ENCODE measurements around the gene BCR. TPM values are rescaled to one million over a fixed set of nuclear protein-coding genes. Genes with fewer than 3 reads are reported as not detected.

The BCR gene
- total and polyA plus RNA-seq, 2 donors from 2014 or later, result 45.0 to 97.7 TPM

- Histone ChIP-seq H3K4me3 (ENCODE audit: low read length in 3 of 3) (no peak overlapping the region), H3K36me3 (ENCODE audit: control insufficient read depth in 2 of 3, insufficient read depth in 3 of 3, low read length in 3 of 3) (no peaks in the 10 kb centered on the region), H3K27me3 (ENCODE audit: control insufficient read depth, insufficient read depth, low read length) (no peaks in the 10 kb centered on the region), H3K27ac (ENCODE audit: low read depth in 2 of 2, low read length in 2 of 2) (peak overlapping the region; percentile 8 to 71), H3K4me1 (ENCODE audit: control insufficient read depth in 2 of 3, insufficient read depth in 2 of 3, low read depth in 1 of 3, low read length in 3 of 3) (peaks cover 0 to 65% (median 51%) of the 10 kb centered on the region in 3 donors), H3K9me3 (ENCODE audit: control insufficient read depth in 2 of 3, insufficient read depth in 1 of 3, low read length in 3 of 3) (no peaks in the 10 kb centered on the region), H3K9ac (ENCODE audit: low read length in 3 of 3) (peak overlapping the region in 1 of 3 donors; percentile 34)
- intact Hi-C loops (cut with DNase I), result no loop called here
- TF ChIP-seq, protein P1, sequence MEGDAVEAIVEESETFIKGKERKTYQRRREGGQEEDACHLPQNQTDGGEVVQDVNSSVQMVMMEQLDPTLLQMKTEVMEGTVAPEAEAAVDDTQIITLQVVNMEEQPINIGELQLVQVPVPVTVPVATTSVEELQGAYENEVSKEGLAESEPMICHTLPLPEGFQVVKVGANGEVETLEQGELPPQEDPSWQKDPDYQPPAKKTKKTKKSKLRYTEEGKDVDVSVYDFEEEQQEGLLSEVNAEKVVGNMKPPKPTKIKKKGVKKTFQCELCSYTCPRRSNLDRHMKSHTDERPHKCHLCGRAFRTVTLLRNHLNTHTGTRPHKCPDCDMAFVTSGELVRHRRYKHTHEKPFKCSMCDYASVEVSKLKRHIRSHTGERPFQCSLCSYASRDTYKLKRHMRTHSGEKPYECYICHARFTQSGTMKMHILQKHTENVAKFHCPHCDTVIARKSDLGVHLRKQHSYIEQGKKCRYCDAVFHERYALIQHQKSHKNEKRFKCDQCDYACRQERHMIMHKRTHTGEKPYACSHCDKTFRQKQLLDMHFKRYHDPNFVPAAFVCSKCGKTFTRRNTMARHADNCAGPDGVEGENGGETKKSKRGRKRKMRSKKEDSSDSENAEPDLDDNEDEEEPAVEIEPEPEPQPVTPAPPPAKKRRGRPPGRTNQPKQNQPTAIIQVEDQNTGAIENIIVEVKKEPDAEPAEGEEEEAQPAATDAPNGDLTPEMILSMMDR (IDR thresholded peaks at IDR 0.05; ENCODE audit: borderline replicate concordance, extremely low read depth, insufficient read depth), result no peak
- DNase-seq, result peak in 1 of 5 donors; percentile 25
- FAIRE-seq, result no peak
Observed at GRCh38 chr22:23216461-23217170, 36.3 kb downstream of the BCR start.

- FAIRE-seq, result no peak
- H3K4me3 ChIP-seq (ENCODE audit: low read length in 3 of 3), result no peak overlapping the region
- H3K27ac ChIP-seq (ENCODE audit: low read depth in 2 of 2, low read length in 2 of 2), result peak overlapping the region; percentile 84 to 90
- no peaks in the 10 kb centered on the region for H3K27me3 ChIP-seq (ENCODE audit: control insufficient read depth, insufficient read depth, low read length)
- peak in 1 of 5 donors; percentile 81 for DNase-seq
- TF ChIP-seq, protein P1 (IDR thresholded peaks at IDR 0.05; ENCODE audit: borderline replicate concordance, extremely low read depth, insufficient read depth), result no peak
- H3K9me3 ChIP-seq (ENCODE audit: control insufficient read depth in 2 of 3, insufficient read depth in 1 of 3, low read length in 3 of 3), result no peaks in the 10 kb centered on the region
- no peaks in the 10 kb centered on the region for H3K36me3 ChIP-seq (ENCODE audit: control insufficient read depth in 2 of 3, insufficient read depth in 3 of 3, low read length in 3 of 3)
- intact Hi-C loops (cut with DNase I), result no loop called here
- H3K9ac ChIP-seq (ENCODE audit: low read length in 3 of 3), result peak overlapping the region in 1 of 3 donors; percentile 68
- peaks cover 0 to 67% (median 54%) of the 10 kb centered on the region in 3 donors for H3K4me1 ChIP-seq (ENCODE audit: control insufficient read depth in 2 of 3, insufficient read depth in 2 of 3, low read depth in 1 of 3, low read length in 3 of 3)
Observed at GRCh38 chr22:23217171-23218052, 37.1 kb downstream of the BCR start.

DNA sequence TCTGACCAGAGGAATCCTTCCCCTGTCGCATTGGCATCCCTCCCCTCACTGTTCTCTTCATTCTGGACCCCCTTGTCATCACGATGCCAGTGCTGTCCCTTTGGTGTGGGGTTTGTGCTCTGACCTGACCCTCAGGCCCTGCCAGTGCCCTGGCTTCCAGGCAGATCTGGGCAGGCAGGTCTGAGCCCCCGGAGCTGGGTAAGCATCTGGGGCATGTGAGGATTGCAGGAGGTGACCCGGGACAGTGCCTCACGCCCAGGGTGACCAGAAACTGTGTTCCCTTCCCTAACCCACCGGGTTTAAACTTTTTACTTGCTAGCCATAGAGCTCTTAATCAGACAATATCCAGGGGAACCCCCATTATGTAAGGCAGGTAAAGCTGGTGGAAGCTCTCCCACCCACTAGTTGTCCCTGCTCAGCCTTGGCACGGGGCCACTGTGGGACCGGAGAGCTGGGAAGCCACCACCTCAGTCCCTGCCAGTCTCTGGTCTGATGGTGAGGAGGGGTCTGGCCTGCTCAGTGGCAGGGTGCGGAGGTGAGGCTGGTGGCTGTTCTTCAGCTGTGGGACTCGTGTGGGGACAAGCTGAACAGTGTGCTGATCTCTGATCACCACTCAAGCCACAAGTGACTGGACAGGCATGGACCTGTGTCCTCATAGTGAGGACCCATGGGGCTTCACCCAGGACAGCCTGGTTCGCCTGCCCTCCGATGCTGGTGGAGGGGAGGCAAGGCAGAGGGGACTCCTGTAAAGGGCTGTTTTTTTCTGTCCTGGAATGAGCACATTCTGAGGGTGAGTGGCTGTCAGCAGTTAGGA is 38.0 kb downstream of the BCR start:
- peak overlapping the region; percentile 84 to 90 for H3K27ac ChIP-seq (ENCODE audit: low read depth in 2 of 2, low read length in 2 of 2)
- peak in 1 of 5 donors; percentile 74 for DNase-seq
- intact Hi-C loops (cut with DNase I), result no loop called here

More for the DNA sequence above, 38.0 kb downstream of the BCR start:
- Histone ChIP-seq H3K4me3 (ENCODE audit: low read length in 3 of 3) (no peak overlapping the region), H3K36me3 (ENCODE audit: control insufficient read depth in 2 of 3, insufficient read depth in 3 of 3, low read length in 3 of 3) (no peaks in the 10 kb centered on the region), H3K27me3 (ENCODE audit: control insufficient read depth, insufficient read depth, low read length) (no peaks in the 10 kb centered on the region), H3K9me3 (ENCODE audit: control insufficient read depth in 2 of 3, insufficient read depth in 1 of 3, low read length in 3 of 3) (no peaks in the 10 kb centered on the region), H3K4me1 (ENCODE audit: control insufficient read depth in 2 of 3, insufficient read depth in 2 of 3, low read depth in 1 of 3, low read length in 3 of 3) (peaks cover 0 to 66% (median 58%) of the 10 kb centered on the region in 3 donors), H3K9ac (ENCODE audit: low read length in 3 of 3) (peak overlapping the region in 2 of 3 donors; percentile 8 to 68)
- TF ChIP-seq, protein P1 (IDR thresholded peaks at IDR 0.05; ENCODE audit: borderline replicate concordance, extremely low read depth, insufficient read depth), result no peak
- FAIRE-seq, result no peak
